Measurements from ENCODE around the gene NAT8L.
"Not testable (repeated sequence)": the region's sequence is repeated elsewhere in the genome, so short reads cannot be mapped to it uniquely, and the experiment has no call there.

NAT8L gene

GRCh38 chr4:2015008-2015407 lies 44.1 kb upstream of the NAT8L start:
- H3K36me3 ChIP-seq (ENCODE audit: insufficient read depth, low read length), result no peaks in the 10 kb centered on the region
- no peaks in the 10 kb centered on the region for H4K20me1 ChIP-seq (ENCODE audit: insufficient read depth, low read length)
- H3K4me3 ChIP-seq (ENCODE audit: low read depth, low read length, poor library complexity, severe bottlenecking), result no peak overlapping the region
- no peaks in the 10 kb centered on the region for H3K27me3 ChIP-seq (ENCODE audit: insufficient read depth, low read length)
- no peak overlapping the region for H3K27ac ChIP-seq (ENCODE audit: low read depth, low read length, poor library complexity, severe bottlenecking)
- no peaks in the 10 kb centered on the region for H3K9me3 ChIP-seq (ENCODE audit: low read length)
- H3K4me1 ChIP-seq (ENCODE audit: insufficient read depth, low read length, severe bottlenecking), result peaks cover 1% of the 10 kb centered on the region
- no peak overlapping the region for H3K4me2 ChIP-seq (ENCODE audit: low read length)
- H2AFZ ChIP-seq (ENCODE audit: low read length), result no peak overlapping the region
- no peak for TF ChIP-seq EZH2 (IDR thresholded peaks at IDR 0.05; ENCODE audit: borderline replicate concordance, low read length)
- TF ChIP-seq, protein P1, sequence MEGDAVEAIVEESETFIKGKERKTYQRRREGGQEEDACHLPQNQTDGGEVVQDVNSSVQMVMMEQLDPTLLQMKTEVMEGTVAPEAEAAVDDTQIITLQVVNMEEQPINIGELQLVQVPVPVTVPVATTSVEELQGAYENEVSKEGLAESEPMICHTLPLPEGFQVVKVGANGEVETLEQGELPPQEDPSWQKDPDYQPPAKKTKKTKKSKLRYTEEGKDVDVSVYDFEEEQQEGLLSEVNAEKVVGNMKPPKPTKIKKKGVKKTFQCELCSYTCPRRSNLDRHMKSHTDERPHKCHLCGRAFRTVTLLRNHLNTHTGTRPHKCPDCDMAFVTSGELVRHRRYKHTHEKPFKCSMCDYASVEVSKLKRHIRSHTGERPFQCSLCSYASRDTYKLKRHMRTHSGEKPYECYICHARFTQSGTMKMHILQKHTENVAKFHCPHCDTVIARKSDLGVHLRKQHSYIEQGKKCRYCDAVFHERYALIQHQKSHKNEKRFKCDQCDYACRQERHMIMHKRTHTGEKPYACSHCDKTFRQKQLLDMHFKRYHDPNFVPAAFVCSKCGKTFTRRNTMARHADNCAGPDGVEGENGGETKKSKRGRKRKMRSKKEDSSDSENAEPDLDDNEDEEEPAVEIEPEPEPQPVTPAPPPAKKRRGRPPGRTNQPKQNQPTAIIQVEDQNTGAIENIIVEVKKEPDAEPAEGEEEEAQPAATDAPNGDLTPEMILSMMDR (IDR thresholded peaks at IDR 0.05; ENCODE audit: low read length), result no peak
- H3K9me2 ChIP-seq (ENCODE audit: low read depth, low read length), result no peaks in the 10 kb centered on the region
- no peaks in the 10 kb centered on the region for H3F3A ChIP-seq (ENCODE audit: insufficient read depth, low read length)
- no peak overlapping the region for H3K9ac ChIP-seq (ENCODE audit: low read length)
- H3K79me2 ChIP-seq (ENCODE audit: insufficient read depth, low read length), result no peaks in the 10 kb centered on the region

DNA sequence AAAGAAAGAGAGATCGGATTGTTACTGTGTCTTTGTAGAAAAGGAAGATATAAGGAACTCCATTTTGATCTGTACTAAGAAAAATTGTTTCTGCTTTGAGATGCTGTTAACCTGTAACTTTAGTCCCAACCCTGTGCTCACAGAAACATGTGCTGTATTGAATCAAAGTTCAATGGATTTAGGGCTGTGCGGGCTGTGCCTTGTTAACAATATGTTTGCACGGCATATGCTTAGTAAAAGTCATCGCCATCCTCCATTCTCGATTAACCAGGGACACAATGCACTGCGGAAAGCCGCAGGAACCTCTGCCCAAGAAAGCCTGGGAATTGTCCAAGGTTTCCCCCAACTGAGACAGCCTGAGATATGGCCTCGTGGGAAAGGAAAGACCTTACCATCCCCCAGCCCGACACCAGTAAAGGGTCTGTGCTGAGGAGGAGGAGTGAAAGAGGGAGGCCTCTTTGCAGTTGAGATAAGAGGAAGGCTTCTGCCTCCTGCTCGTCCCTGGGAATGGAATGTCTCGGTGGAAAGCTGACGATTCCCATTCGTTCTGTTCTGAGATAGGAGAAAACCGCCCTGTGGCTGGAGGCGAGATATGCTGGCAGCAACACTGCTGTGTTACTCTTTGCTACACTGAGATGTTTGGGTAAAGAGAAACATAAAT lies 37.6 kb upstream of the NAT8L start:
- not testable (repeated sequence) for H3K79me2 ChIP-seq (ENCODE audit: insufficient read depth, low read length); H3K27ac ChIP-seq (ENCODE audit: low read depth, low read length, poor library complexity, severe bottlenecking); H3K4me2 ChIP-seq (ENCODE audit: low read length); H3K36me3 ChIP-seq (ENCODE audit: insufficient read depth, low read length); H3F3A ChIP-seq (ENCODE audit: insufficient read depth, low read length); H4K20me1 ChIP-seq (ENCODE audit: insufficient read depth, low read length); H3K4me3 ChIP-seq (ENCODE audit: low read depth, low read length, poor library complexity, severe bottlenecking); H3K9me3 ChIP-seq (ENCODE audit: low read length); H3K9ac ChIP-seq (ENCODE audit: low read length); H2AFZ ChIP-seq (ENCODE audit: low read length); H3K27me3 ChIP-seq (ENCODE audit: insufficient read depth, low read length); H3K9me2 ChIP-seq (ENCODE audit: low read depth, low read length); H3K4me1 ChIP-seq (ENCODE audit: insufficient read depth, low read length, severe bottlenecking)

GRCh38 chr4:2024683-2025082 lies 34.4 kb upstream of the NAT8L start:
- no peak overlapping the region for H2AFZ ChIP-seq (ENCODE audit: low read length)
- no peaks in the 10 kb centered on the region for H3K36me3 ChIP-seq (ENCODE audit: insufficient read depth, low read length)
- no peak overlapping the region for H3K9ac ChIP-seq (ENCODE audit: low read length)
- TF ChIP-seq, protein P1 (IDR thresholded peaks at IDR 0.05; ENCODE audit: low read length), result no peak
- TF ChIP-seq EZH2 (IDR thresholded peaks at IDR 0.05; ENCODE audit: borderline replicate concordance, low read length), result no peak
- no peaks in the 10 kb centered on the region for H4K20me1 ChIP-seq (ENCODE audit: insufficient read depth, low read length)
- no peaks in the 10 kb centered on the region for H3K27me3 ChIP-seq (ENCODE audit: insufficient read depth, low read length)
- H3K9me2 ChIP-seq (ENCODE audit: low read depth, low read length), result no peaks in the 10 kb centered on the region
- H3K4me1 ChIP-seq (ENCODE audit: insufficient read depth, low read length, severe bottlenecking), result no peaks in the 10 kb centered on the region
- no peak overlapping the region for H3K4me3 ChIP-seq (ENCODE audit: low read depth, low read length, poor library complexity, severe bottlenecking)
- no peaks in the 10 kb centered on the region for H3F3A ChIP-seq (ENCODE audit: insufficient read depth, low read length)
- no peak overlapping the region for H3K4me2 ChIP-seq (ENCODE audit: low read length)
- no peaks in the 10 kb centered on the region for H3K9me3 ChIP-seq (ENCODE audit: low read length)
- H3K79me2 ChIP-seq (ENCODE audit: insufficient read depth, low read length), result no peaks in the 10 kb centered on the region
- no peak overlapping the region for H3K27ac ChIP-seq (ENCODE audit: low read depth, low read length, poor library complexity, severe bottlenecking)

GRCh38 chr4:2025817-2026216 lies 33.3 kb upstream of the NAT8L start:
- no peak overlapping the region for H3K4me2 ChIP-seq (ENCODE audit: low read length)
- H4K20me1 ChIP-seq (ENCODE audit: insufficient read depth, low read length), result no peaks in the 10 kb centered on the region
- TF ChIP-seq EZH2 (IDR thresholded peaks at IDR 0.05; ENCODE audit: borderline replicate concordance, low read length), result no peak
- TF ChIP-seq, protein P1 (IDR thresholded peaks at IDR 0.05; ENCODE audit: low read length), result no peak
- H3K79me2 ChIP-seq (ENCODE audit: insufficient read depth, low read length), result no peaks in the 10 kb centered on the region
- no peaks in the 10 kb centered on the region for H3K9me2 ChIP-seq (ENCODE audit: low read depth, low read length)
- no peaks in the 10 kb centered on the region for H3K36me3 ChIP-seq (ENCODE audit: insufficient read depth, low read length)
- H2AFZ ChIP-seq (ENCODE audit: low read length), result no peak overlapping the region
- no peak overlapping the region for H3K4me3 ChIP-seq (ENCODE audit: low read depth, low read length, poor library complexity, severe bottlenecking)
- H3K27ac ChIP-seq (ENCODE audit: low read depth, low read length, poor library complexity, severe bottlenecking), result no peak overlapping the region
- H3K27me3 ChIP-seq (ENCODE audit: insufficient read depth, low read length), result no peaks in the 10 kb centered on the region
- H3F3A ChIP-seq (ENCODE audit: insufficient read depth, low read length), result no peaks in the 10 kb centered on the region
- H3K4me1 ChIP-seq (ENCODE audit: insufficient read depth, low read length, severe bottlenecking), result no peaks in the 10 kb centered on the region
- H3K9me3 ChIP-seq (ENCODE audit: low read length), result no peaks in the 10 kb centered on the region
- H3K9ac ChIP-seq (ENCODE audit: low read length), result no peak overlapping the region

GRCh38 chr4:2027120-2027519 lies 32.0 kb upstream of the NAT8L start:
- H3K9me2 ChIP-seq (ENCODE audit: low read depth, low read length); H3K4me3 ChIP-seq (ENCODE audit: low read depth, low read length, poor library complexity, severe bottlenecking); H3K4me2 ChIP-seq (ENCODE audit: low read length); H3K9ac ChIP-seq (ENCODE audit: low read length); H3K9me3 ChIP-seq (ENCODE audit: low read length); H3K27me3 ChIP-seq (ENCODE audit: insufficient read depth, low read length); H3F3A ChIP-seq (ENCODE audit: insufficient read depth, low read length); H3K27ac ChIP-seq (ENCODE audit: low read depth, low read length, poor library complexity, severe bottlenecking); H4K20me1 ChIP-seq (ENCODE audit: insufficient read depth, low read length); H2AFZ ChIP-seq (ENCODE audit: low read length); H3K36me3 ChIP-seq (ENCODE audit: insufficient read depth, low read length); H3K79me2 ChIP-seq (ENCODE audit: insufficient read depth, low read length); H3K4me1 ChIP-seq (ENCODE audit: insufficient read depth, low read length, severe bottlenecking): not testable (repeated sequence)

Measured in OCI-LY1 (cell line).